ENCODE measurements around the gene RHOA.
A peak's percentile ranks its signal among the peaks of the same experiment; 100 is the strongest.
"Not testable (repeated sequence)": the region's sequence is repeated elsewhere in the genome, so short reads cannot be mapped to it uniquely, and the experiment has no call there.

The RHOA gene

DNA sequence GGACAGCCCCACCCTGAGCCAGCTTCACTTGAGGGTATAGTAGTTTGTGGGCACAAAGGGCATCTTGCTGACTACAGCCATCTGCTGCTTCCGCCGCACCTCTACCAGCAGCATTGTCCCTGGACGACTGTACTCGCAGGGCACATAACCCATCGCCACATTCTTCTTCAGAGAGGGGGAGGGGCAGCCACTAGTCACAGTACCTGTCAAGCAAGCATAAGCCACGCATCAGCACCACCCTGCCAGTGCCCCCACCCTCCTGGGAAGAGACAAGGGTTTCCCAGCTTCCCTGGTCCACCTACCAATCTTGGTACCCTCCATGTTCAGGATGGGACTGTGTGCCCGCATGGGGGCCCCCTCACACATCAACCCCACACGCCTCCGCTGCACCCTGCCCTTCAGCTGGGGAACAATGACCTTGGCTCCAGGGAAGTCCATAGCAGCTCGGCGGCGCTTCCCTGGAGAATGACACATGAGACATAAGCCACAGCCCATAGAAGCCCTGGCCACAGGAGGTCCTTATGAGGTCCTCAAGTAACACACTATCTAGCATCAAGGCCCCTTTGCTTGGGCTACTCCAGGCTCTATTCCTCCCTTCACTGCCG lies 5.8 kb upstream of the RHOA start:
- Mint-ChIP-seq H3K9me3 (ENCODE audit: low read depth) (no peaks in the 10 kb centered on the region), H3K27me3 (no peaks in the 10 kb centered on the region), H3K27ac (peak overlapping the region; percentile 76), H3K36me3 (peaks cover 2% of the 10 kb centered on the region), H3K4me3 (no peak overlapping the region), H3K4me1 (ENCODE audit: low read depth) (peaks cover 60% of the 10 kb centered on the region)

- Mint-ChIP-seq H3K4me1 (ENCODE audit: low read depth) (peaks cover 63% of the 10 kb centered on the region), H3K9me3 (ENCODE audit: low read depth) (no peaks in the 10 kb centered on the region), H3K36me3 (peaks cover 2% of the 10 kb centered on the region), H3K27ac (peak overlapping the region; percentile 97), H3K27me3 (no peaks in the 10 kb centered on the region), H3K4me3 (no peak overlapping the region)
Observed at GRCh38 chr3:49416867-49417266, 5.1 kb upstream of the RHOA start.

- Mint-ChIP-seq H3K27ac (peak overlapping the region; percentile 97), H3K36me3 (peaks cover 2% of the 10 kb centered on the region), H3K9me3 (ENCODE audit: low read depth) (no peaks in the 10 kb centered on the region), H3K4me3 (peak overlapping the region; percentile 71), H3K27me3 (no peaks in the 10 kb centered on the region), H3K4me1 (ENCODE audit: low read depth) (peaks cover 62% of the 10 kb centered on the region)
Observed at GRCh38 chr3:49415931-49416601, 4.3 kb upstream of the RHOA start.

- Mint-ChIP-seq H3K36me3 (peaks cover 2% of the 10 kb centered on the region), H3K4me3 (no peak overlapping the region), H3K27me3 (no peaks in the 10 kb centered on the region), H3K9me3 (ENCODE audit: low read depth) (no peaks in the 10 kb centered on the region), H3K4me1 (ENCODE audit: low read depth) (peaks cover 62% of the 10 kb centered on the region), H3K27ac (peak overlapping the region; percentile 97)
Observed at GRCh38 chr3:49414753-49415152, 3.0 kb upstream of the RHOA start.

DNA sequence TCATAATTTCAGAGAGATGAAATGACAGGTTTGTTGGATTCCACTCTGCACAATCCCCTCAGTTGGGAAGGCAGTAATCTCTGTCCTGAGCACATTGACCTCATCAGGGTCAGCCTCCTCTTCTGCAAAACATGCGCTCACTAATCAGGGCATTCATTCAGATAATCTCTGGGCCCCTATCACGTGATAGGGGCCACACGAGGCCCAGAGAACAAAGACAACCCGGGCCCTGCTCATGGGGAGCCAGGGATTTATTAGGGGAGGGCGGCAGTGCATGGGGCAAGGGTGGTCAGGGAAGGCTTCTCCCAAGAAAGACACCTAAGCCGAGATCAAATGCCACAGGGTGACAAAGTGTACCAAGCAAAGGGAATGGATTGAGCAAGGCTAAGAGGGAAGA lies 1.6 kb upstream of the RHOA start:
- Mint-ChIP-seq H3K36me3 (peaks cover 2% of the 10 kb centered on the region), H3K27ac (peak overlapping the region; percentile 97), H3K4me3 (peak overlapping the region; percentile 97), H3K9me3 (ENCODE audit: low read depth) (no peaks in the 10 kb centered on the region), H3K27me3 (no peaks in the 10 kb centered on the region), H3K4me1 (ENCODE audit: low read depth) (peaks cover 64% of the 10 kb centered on the region)

- H3K27me3 Mint-ChIP-seq: no peaks in the 10 kb centered on the region
Observed at GRCh38 chr3:49412632-49413337, 1.0 kb upstream of the RHOA start.

DNA sequence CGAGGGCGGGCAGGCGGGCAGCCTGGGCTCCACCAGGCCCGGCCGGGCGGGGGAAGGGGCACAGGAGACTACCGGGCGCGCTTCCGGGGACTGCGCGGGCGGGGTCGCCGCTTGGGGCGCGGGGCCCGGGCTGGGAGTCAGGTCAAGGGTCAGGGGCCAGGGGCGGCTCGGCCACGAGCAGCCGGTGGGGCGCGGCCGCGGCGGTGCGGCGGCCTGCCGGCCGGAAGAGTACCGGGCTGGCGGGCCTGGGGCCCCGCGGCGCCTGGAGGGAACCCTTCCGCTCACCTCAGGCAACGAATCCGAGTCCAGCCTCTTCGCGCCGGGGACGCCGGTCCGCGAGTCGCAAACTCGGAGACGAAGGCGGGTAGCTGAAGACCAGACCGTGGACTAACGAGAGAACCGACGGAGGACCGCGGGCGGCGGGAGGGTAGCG lies 225 bp downstream of the RHOA start:
- H3K36me3 Mint-ChIP-seq: peaks cover 2% of the 10 kb centered on the region
- peak overlapping the region; percentile 83 for H3K27ac Mint-ChIP-seq
- H3K4me3 Mint-ChIP-seq: peak overlapping the region; percentile 98
- H3K9me3 Mint-ChIP-seq (ENCODE audit: low read depth): no peaks in the 10 kb centered on the region
- no peaks in the 10 kb centered on the region for H3K27me3 Mint-ChIP-seq
- peaks cover 64% of the 10 kb centered on the region for H3K4me1 Mint-ChIP-seq (ENCODE audit: low read depth)

More at GRCh38 chr3:49412632-49413337, 1.0 kb upstream of the RHOA start:
- Mint-ChIP-seq H3K36me3 (peaks cover 2% of the 10 kb centered on the region), H3K4me3 (peak overlapping the region; percentile 97), H3K9me3 (ENCODE audit: low read depth) (no peaks in the 10 kb centered on the region), H3K4me1 (ENCODE audit: low read depth) (peaks cover 65% of the 10 kb centered on the region), H3K27ac (peak overlapping the region; percentile 97)

DNA sequence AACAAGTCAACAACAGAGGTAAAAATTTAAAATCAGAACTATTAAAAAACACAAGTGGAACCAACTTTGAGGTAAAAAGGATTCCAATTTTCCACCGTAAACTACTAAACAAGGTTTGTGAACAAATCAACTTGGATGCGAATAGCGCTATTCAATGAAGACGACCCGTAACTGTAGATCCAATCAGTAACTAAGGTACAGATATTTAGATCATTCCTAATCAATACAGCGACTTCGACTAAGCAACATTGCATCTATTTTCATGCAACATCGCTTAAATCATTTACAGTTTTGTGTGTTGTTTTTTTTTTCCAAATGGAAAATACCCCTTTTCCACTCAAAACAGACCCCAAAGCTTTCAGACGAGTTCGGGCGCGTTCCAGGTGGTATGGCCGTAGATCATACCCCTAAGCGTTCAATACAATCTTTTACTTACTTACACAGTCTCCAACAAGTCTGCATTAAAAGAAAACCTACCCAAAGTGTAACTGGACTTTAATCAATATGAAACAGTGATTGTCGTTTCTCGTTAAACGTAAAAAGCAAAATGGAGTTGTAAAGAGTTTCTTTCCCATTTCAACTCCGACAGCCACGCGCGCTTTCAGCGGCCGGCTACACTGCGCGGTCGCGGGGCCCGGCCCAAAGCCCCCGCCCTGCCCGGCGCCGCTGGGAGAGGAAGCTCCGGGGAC lies 786 bp downstream of the RHOA start:
- Mint-ChIP-seq H3K27ac (peak overlapping the region; percentile 96), H3K4me1 (ENCODE audit: low read depth) (peaks cover 64% of the 10 kb centered on the region), H3K36me3 (peaks cover 2% of the 10 kb centered on the region), H3K9me3 (ENCODE audit: low read depth) (no peaks in the 10 kb centered on the region), H3K4me3 (peak overlapping the region; percentile 98), H3K27me3 (no peaks in the 10 kb centered on the region)

GRCh38 chr3:49410066-49410845 lies 1.5 kb downstream of the RHOA start:
- Mint-ChIP-seq H3K27ac (peak overlapping the region; percentile 96), H3K9me3 (ENCODE audit: low read depth) (no peaks in the 10 kb centered on the region), H3K27me3 (no peaks in the 10 kb centered on the region), H3K36me3 (no peaks in the 10 kb centered on the region), H3K4me3 (peak overlapping the region; percentile 98), H3K4me1 (ENCODE audit: low read depth) (peaks cover 64% of the 10 kb centered on the region)

DNA sequence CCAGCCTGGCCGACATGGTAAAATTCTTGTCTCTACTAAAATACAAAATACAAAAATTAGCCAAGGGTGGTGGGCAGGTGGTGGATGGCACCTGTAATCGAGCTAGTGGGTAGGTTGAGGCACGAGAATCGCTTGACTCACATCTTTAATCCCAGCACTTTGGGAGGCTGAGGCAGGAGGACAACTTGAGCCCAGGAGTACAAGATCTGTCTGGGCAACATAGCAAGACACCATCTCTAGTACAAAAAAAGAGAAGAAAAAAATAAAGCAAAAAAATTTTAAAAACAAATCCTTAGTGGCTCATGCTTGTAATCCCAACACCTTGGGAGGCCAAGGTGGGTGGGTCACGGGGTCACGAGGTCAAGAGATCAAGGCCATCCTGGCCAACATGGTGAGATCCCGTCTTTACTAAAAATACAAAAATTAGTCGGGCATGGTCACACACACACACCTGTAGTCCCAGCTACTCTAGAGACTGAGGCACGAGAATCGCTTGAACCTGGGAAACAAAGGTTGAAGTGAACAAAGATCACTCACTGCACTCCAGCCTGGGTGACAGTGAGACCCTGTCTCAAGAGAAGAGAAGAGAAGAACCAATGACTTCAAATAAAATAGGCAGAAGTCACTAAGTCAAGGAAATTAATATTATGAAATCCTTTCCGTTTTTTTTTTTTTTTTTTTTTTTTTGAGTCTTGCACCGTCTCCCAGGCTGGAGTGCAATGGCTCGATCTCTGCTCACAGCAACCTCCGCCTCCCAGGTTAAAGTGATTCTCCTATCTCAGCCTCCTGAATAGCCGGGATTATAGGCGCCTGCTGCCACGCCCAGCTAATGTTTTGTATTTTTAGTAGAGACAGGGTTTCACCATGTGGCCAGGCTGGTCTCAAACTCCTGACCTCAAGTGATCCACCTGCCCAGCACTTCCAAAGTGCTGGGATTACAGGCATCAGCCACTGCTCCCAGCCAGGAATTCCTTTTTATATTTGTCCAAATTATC lies 4.9 kb downstream of the RHOA start:
- Mint-ChIP-seq H3K36me3 (no peaks in the 10 kb centered on the region), H3K27me3 (no peaks in the 10 kb centered on the region), H3K27ac (peak overlapping the region; percentile 78), H3K4me3 (peak overlapping the region; percentile 58), H3K4me1 (ENCODE audit: low read depth) (peaks cover 47% of the 10 kb centered on the region), H3K9me3 (ENCODE audit: low read depth) (no peaks in the 10 kb centered on the region)

- H3K36me3 Mint-ChIP-seq; H3K9me3 Mint-ChIP-seq (ENCODE audit: low read depth); H3K27me3 Mint-ChIP-seq: not testable (repeated sequence)
- Mint-ChIP-seq H3K27ac (peak overlapping the region; percentile 55), H3K4me3 (peak overlapping the region; percentile 10), H3K4me1 (ENCODE audit: low read depth) (peaks cover 56% of the 10 kb centered on the region)
Observed at GRCh38 chr3:49405570-49405969, 6.2 kb downstream of the RHOA start.

- H3K9me3 Mint-ChIP-seq (ENCODE audit: low read depth): no peaks in the 10 kb centered on the region
- H3K4me1 Mint-ChIP-seq (ENCODE audit: low read depth): peaks cover 55% of the 10 kb centered on the region
- no peak overlapping the region for H3K4me3 Mint-ChIP-seq
- H3K36me3 Mint-ChIP-seq: peaks cover 4% of the 10 kb centered on the region
- H3K27me3 Mint-ChIP-seq: no peaks in the 10 kb centered on the region
- peak overlapping the region; percentile 75 for H3K27ac Mint-ChIP-seq
Observed at GRCh38 chr3:49403891-49404290, 7.9 kb downstream of the RHOA start.

GRCh38 chr3:49401766-49402165 lies 10.0 kb downstream of the RHOA start:
- H3K4me3 Mint-ChIP-seq: no peak overlapping the region
- H3K9me3 Mint-ChIP-seq (ENCODE audit: low read depth): no peaks in the 10 kb centered on the region
- no peaks in the 10 kb centered on the region for H3K27me3 Mint-ChIP-seq
- peaks cover 4% of the 10 kb centered on the region for H3K36me3 Mint-ChIP-seq
- H3K27ac Mint-ChIP-seq: peak overlapping the region; percentile 23
- peaks cover 54% of the 10 kb centered on the region for H3K4me1 Mint-ChIP-seq (ENCODE audit: low read depth)

Data from activated naive CD8-positive, alpha-beta T cell (primary cell).